ENCODE data around the gene ALDH1L1.

DNA sequence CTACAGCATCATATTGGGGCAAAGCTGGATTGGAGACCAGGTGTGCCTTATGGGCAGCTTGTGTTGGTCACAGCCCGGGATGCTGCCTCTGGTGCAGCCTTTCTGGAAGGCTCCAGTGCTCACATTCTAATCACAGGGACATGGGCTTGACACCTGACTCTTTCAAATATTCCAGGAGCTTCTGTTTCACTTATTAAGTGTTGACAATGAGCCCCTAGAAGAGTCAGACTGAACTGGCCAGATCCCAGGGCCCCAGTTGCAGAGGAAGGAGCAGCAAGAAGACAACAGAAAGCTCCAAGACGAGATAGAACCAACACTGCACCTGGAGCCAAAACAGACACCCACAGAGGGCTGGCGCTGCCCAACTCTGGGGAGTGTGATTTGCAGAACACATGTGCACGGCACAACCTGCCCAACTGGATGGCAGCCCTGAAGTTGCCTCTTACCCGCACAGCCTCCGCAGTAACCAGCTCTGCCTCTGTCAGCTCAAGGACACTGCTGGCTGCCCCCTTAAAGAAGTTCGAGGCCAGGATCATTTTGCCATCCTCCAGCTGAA is 30.3 kb downstream of the ALDH1L1 start:
- TF ChIP-seq SUZ12 (IDR thresholded peaks at IDR 0.05; ENCODE audit: extremely low read depth, insufficient read depth, insufficient read length): no peak
- no peak for TF ChIP-seq ZNF274 (IDR thresholded peaks at IDR 0.05; ENCODE audit: low read depth, low read length)
- no peak for TF ChIP-seq YY1 (IDR thresholded peaks at IDR 0.05; ENCODE audit: insufficient read depth, insufficient read length)
